ENCODE measurements around the gene SFRP4.

DNA sequence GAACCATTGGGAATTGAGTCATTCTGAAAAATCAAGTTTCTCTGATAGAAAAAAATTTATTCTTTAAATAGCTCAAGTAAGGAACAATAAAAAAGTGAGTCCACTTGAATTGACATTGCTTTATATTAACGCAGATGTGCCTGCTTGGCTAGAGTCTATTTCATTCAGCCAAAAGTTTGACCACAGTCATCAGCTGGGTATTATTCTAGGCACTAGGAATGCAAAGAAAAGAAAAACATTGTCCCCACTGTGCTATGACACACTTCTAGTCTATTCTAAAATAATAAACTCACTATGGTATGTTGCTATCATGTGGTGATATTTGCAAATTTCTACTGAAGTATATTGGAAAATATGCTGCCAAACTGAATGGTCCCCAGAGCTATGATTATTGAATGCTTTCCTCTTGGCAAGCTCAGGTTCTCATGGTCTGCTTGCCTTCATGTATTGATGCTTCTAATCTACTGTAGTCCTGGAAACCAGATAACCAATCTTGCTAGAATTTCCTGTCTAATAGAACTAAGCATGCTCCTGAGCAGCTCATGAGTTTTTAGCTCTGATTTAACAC, 8.3 kb downstream of the SFRP4 start:
- TF ChIP-seq, protein P1, sequence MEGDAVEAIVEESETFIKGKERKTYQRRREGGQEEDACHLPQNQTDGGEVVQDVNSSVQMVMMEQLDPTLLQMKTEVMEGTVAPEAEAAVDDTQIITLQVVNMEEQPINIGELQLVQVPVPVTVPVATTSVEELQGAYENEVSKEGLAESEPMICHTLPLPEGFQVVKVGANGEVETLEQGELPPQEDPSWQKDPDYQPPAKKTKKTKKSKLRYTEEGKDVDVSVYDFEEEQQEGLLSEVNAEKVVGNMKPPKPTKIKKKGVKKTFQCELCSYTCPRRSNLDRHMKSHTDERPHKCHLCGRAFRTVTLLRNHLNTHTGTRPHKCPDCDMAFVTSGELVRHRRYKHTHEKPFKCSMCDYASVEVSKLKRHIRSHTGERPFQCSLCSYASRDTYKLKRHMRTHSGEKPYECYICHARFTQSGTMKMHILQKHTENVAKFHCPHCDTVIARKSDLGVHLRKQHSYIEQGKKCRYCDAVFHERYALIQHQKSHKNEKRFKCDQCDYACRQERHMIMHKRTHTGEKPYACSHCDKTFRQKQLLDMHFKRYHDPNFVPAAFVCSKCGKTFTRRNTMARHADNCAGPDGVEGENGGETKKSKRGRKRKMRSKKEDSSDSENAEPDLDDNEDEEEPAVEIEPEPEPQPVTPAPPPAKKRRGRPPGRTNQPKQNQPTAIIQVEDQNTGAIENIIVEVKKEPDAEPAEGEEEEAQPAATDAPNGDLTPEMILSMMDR (IDR thresholded peaks at IDR 0.05; ENCODE audit: insufficient read depth, low read depth, low read length), result no peak
- TF ChIP-seq EZH2 (IDR thresholded peaks at IDR 0.05; ENCODE audit: insufficient read depth, low read length), result no peak
